HG03378 (cell line): ENCODE measurements around the gene ALPI.

Source experiments
- ATAC-seq: cut with Tn5 transposase; IDR thresholded peaks from one replicate; pipeline ENCODE4 v1.9.1; 2021; ENCODE audit warnings: mild to moderate bottlenecking, moderate library complexity; ENCODE audit not compliant: unreplicated experiment

Gene ALPI

DNA sequence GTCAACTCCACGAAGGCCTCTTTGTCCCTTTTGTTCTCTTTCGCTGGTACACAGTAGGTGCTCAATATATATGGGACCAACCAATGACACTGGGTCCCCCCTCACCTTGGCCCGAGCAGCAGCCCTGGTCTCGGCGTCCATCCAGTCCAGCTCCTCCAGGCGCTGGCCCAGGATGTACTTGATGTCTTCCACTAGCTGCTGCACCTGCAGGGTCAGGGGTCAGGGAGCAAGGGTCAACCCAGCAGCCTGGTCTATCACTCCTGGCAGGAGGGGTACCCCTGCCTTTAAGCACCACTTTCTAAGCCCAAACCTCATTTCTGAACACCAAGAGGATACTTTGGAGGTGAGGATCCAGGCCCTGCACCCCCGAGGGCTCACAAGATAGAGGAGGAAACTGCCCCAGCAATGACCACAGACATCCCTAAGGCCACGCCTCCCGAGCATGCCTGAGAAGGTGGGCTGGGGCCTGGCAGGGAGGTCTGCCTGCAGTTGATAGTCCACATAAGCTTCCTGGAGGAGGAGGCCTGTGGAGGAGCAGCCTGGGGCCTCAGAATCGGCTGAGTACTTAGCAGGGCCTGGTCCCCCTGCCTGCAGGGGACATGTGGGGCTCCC, 27.5 kb downstream of the ALPI start:
- no peak for ATAC-seq

DNA sequence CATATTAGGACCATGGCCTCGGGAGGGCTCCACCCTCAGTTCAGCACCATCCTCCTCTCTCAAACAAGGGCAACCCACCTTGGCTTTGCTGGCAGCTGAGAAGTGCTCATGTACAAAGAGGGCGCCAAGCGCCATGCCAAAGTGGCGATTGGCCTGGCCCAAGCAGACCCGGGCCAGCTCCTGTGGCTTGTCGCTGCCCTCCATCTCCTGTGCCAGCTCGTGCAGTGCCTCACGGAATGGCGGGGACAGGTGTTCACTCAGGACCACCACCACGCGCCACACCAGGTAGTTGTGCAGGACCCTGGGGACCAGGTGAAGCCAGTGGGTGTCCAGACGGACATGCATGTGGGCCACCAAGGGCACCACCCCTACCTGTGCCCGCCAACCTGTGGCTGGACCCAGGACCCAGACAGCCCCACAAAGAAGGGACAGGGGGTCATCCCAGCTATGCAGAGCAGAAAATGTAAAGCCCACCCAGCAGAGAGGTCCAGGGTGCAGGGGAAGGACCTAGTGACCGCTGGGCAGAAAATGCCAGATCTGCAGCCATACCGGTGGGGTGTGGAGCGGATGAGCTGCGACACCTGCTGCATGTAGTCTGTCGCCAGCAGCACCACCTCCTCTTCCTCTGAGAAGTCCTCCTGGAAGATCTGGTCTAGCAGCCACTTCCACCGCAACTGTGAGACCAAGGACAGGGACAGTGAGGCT, 28.1 kb downstream of the ALPI start:
- no peak for ATAC-seq

DNA sequence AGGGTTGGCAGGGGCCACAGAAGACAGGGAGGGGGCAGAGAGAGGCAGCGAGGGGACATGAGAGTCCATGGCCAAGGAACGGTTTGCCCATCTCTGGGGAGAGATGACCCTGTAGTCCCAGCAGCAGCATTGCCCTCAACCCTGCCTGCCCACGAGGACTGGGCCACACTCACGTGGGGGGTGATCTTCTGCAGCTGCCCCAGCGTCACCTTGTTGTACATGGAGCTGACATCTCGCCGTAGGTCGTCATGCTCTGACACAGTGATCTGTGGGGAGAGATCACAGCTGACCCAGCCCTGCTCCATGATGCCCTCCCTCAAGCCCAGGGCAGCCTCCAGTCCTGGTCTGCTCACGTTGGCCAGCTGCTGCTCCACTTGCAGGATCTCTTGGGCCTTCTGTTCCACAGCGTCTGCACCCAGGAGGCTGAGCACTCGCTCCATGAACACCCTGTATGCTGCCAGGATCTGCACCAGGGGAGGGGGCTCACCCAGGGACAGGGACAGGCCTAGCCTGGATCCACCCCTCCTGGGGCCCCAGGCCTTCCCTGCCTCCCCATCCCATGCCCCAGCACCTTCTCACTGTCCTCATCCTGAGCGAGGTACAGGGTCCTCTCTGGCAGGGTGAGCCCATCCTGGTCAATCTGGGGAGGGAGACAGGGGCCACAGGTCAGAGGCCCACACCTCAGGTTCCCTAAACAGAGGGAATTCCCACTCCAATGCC, 28.8 kb downstream of the ALPI start:
- ATAC-seq = no peak

DNA sequence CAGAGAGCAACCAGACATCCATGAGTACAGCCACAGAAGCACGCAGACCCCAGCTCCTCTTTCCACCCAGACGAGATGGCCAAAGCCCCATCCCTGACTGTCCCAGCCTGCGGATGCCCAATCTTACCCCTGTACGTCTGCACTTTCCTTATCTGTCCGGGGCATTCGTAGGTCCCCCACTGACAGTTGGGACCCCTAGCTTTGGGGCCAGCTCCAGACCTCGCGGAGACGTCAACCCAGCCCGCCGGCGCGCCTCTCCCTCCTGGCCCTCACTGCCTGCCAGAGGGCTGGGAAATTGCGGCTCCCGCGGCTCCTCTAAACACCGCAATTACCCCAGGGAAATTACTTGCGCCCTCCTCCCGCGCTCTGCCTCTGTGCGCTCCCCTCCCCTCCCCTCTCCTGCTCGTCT, 29.4 kb downstream of the ALPI start:
- no peak for ATAC-seq

DNA sequence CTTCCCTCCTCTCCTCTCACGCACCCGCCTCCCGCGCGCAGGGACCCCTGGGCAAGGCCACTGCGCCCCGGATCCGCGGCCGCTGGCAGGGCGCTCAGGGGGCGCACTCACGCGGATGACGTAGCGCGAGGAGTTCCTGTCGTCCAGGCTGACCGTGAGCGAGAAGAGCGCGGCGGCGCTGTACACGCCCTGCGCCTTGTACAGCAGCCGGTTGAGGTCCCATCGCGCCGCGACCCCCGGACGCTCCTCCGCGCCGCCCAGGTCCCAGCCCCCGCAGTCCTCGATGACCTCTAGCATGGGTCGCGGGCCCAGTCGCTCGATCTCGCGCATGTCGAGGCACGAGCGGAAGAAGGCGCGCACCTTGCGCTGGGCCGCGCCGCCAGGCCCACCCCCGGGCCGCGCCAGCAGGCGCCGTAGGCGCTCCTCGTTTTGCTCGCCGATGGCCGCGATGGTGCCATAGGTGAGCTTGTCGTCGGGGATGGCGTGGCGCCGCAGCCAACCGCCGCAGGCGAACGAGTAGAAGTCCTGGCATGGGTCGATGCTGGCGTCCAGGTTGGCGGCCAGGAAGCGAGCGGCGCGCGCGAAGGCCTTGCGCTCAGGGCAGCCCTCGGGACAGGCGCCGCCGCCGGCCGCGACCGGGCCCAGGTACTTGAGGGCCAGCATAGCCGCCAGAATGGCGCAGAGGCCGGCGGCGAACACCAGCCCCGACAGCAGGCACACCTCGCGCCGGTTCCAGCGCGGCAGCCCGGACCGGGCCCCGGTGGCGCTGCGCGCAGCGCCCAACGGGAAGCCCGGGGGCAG, 30.0 kb downstream of the ALPI start:
- no peak for ATAC-seq

DNA sequence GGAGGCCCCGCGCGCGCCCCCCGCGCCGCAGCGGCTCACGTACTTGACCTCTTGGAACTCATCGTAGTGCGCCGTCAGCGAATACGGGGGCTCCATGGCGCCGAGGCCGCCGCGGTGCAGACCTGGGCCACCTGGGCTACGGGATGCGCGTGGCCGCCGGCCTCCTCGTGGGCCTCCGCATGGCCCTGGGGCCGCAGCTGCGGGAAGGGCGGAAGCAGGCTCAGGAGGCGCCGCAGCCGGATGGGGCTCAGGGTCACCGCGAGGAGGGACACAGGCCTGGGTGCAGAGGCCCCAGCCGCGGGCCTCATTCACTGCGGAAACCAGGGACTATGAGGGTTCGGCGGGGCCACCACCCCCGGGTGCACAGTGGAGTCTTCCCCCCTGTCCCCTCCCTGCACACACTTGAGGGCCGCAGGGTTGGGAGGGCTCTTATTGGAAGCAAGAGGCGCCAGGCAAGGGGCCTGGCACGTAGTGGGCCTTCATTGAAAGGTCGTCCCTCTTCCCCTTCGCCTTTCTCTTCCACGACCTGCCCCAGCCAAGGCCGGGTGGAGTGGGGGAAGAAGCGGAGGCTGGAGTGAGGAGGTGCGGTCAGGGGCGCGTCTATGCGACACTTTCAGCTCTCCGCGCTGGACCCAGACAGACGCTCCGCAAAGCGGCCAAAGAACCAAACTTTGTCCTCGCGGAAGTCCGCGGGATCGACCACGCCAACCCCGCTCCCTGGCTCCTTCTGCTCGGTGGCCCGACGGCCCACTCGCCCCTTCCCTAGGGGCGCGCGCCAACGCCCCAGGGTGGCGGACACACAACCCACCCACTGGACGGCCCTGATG, 30.8 kb downstream of the ALPI start:
- ATAC-seq = no peak

DNA sequence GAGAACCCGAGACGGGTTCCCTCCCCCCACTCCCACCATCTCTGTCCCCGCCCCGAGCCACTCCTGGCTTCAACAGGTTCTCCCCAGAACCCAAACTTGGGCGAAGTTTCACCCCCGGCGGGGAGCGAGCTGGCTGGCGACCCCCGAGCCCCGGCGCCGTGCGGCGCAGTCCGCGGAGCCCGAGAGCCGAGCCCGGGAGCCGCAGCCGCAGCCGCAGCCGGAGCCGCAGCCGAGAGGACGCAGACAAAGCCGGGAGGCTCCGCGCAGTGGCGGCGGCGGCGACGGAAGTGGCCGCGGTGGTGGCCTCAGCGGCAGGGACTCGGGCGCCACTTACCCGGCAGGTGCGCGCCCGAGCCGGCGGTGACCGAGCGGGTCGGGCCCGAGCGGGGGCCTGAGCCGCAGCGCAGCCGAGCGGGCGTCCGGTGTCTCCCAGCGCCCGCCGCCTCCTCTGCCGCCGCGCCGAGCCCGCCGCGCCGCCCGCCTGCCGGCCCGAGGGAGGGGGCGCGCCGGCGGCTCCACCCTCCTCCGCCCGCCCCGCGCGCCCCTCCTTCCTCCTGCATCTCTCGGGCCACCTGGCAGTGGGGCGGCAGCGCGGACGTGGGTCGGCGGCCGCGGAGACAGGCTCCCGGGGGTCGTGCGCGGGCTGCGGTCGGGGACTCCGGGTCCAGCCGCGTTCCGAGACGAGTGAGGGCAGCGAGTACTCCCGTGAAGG, 31.6 kb downstream of the ALPI start, which contains the start of gene ECEL1:
TSS of gene ECEL1 (minus strand) at position 450 of the 712 bp plus-strand sequence. CDS start 1,181 bp downstream, outside the sequence.
- no peak for ATAC-seq

DNA sequence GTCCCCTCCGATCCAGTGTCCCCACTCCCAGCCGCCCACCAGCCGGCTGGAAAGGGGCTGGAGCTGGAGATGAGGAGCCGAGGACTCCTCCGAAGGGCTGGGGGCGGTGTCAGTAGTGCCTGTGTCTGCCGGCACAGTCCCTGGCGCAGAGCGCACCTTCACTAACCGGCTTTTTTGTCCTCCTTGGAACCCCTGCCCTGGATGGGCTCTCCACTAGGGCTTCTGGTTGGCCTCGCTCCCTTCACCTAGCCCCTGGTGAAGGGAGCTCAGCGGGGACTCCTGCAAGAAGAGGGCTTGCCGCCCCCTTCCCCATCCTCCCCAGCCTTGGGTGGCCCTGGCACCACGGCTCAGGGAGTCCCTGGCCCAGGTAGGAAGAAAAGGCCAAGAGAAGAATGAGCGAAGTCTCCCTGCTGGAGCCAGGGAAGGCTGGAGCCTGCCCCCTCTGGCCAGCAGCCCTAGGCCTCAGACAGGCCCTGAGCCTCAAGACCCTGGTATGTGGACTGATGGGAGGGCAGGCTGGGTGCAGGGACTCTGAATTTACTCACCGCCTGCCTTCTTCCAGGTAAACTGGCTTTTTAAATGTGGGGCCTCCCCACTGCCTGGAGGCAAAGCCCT, 32.3 kb downstream of the ALPI start:
- no peak for ATAC-seq

DNA sequence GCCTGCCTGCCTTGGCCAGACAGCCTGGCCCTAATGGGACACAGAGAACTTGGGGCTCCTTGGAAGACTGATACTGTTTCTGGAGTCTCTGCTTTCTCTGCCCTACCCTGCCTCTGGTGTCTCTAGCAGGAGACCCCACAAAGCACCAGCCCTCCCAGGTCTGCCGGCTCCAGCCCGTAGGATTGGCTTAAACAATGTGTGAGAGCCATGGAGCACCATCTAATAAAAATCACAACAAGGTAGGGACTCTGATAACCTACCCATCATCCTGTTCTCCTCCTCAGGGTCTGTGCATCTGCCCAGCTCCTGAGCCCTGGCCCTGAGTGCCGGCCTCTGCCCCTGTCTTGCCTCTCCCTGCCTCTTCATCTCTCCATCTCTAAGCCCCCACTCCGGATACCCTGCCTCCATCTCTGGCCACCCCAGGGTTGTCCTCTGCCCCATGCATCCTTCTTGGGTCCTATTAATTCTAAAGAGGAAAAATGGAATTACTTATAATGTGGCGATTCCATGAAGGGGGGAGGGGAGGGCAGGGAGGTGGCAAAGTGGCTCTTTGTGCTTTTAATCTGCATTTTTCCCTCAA, 32.9 kb downstream of the ALPI start:
- no peak for ATAC-seq

DNA sequence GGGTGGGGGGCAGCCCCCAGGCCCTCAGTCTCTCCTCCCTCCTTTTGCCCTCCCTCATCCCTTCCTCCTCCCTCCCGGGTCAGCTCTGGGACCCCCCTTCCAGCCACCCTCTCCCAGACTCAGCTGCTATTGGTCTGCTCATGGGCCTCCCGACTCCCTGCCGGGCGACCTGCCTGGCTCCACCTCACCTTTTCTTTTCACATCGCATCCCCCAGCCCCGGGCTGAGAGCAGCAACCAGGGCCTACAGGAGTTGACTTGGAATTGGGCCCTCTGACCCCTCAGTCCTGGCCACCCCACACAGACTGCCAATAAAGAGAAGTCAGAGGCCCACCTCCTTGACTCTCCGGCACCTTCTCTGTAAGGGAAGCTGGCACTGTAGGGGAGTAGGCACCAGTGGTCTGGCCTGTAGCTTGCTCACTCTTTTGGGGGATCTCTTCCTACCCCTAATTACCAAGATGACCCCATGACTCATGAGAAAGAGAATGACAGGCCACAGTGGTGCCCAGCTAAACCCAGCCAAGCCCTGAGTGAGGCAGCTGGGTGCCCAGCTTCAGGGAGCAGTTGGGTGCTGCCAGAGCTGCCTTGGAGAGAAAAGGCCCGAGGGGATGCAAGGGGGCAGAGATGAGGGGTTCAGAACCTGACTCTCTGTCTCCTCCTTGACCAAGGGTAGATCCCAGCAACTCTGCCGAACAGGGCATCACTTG, 33.7 kb downstream of the ALPI start:
- no peak for ATAC-seq

DNA sequence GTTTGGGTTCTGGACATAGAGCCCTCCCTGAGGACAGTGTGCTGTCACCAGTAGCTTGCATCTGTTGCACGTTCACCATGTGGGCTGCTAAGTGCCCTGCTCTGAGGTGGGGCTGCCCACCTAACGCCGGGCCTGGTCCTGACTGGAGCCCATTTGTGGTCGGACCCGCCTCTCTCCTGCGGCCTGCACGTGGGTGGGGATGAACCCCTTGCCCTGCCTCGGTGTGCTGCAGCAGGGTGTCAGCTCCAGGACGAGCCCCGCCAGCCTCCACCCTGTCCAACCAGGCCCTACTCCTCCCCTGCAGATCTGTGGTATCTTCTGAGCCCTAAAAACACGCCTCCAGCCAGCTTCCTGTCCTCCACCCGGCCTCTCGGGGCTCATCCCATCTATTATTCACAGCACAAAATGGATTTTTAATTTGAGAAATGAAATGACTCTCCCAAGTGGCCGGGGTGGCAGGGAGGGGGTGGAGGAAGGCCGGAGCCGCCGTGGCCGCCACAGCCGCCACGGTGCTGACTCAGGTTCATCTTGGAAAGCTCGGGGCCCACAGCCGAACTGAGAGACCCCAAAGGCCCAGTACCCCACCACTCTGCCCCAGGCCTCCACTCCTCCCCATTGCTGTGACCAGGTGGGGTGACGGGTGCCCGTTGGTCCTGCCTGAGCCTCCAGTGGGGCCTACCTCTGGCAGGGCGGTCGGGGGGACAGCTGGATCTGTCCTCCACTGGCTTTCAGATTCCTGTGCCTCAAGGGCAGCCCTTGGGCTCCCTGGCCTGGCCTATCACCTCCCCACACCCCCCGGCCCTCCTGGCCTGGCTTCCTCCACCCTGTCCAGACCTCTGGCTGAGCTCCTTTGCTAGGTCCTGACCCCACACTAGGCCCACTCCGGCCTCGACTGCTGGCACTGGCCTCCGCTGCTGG, 34.5 kb downstream of the ALPI start:
- no peak for ATAC-seq

DNA sequence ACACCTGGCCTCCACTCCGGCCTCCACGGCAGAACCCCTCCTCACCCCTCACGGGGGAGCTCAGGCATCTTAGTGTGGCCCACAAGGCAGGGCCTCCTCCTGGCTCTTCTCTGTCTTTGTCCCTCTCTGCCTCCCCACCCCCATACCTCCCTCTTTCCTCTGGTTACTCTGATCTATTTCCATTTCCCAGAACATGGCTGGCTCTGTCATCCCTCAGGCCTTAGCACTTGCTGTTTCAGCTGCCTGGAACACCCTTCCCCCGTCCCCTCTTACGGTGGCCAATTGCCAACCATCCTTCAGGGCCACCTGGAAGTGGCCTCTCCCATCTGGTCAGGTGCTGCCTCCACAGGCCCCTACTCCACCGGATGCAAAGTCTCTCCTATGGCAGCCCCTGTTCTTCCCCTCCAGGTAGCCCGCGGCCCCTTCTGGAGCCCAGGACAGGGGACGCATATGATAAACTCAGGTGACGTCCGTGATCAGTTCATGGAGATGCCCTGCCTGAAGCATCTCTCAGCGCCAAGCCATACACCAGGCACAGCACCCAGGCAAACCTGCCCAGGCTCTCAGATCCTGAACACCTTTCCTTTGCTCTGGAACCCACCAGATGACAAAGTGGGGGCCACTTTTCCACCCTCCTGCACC, 35.3 kb downstream of the ALPI start:
- ATAC-seq = no peak

DNA sequence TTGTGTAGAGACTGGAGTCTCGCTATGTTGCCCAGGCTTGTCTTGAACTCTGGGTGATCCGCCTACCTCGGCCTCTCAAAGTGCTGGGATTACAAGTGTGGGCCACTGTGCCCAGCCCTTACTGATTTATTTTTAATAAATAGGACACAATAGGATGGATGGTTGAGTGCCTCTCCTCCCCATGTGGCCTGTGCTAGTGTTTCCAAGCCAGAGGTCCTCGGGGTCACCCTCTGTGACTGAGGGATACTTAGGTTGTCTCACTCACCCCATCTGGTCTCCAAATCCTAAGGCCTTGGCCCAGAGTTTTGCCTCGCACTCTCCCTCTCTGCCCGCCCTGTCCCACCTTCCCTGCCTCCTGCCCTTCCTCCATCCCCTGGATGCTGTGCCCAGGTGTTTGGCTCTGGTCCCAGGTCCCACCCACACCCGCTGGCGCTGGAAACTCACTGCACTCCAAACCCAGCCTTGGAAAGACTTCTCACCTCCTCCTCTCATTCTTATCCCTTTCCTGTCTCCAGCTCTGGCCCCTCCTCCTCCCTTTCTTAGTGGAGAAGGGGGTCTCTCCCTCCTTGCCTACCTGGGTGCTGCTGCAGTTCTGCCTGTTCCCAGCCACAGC, 36.4 kb downstream of the ALPI start:
- no peak for ATAC-seq

DNA sequence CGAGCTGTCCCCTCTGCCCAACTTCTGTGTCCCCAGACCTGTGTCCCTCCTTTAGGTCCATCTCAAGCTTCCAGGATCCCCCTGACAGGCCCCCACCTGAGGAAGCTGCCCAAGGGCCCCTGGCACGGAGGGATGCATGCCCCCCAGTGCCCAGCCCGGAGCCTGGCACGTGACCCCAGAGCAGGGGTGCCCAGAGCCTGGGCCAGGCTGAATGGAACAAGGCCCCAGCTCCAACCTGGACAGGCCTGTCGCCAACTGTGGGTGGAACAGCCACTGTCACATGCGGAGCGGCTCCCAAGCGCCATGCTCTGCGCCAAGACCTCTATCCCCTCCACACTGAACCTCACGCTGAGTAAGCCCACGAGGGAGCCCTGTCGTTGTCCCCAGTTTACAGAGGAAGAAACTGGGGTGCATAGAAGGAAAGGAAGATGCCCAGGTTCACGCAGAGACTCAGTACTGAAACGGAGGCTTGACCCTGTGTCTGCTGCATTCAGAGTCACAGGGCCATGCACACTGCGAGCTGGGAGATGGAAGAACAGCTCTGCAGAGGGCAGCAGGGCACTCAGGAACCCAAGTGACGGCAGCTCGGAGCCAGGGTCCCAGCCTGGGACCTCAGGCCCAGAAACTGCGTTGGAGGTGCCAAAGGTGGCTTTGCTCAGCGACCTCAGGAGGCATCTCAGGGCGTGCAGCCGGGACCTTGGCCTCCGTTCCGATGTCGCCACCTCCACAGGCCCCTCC, 37.2 kb downstream of the ALPI start:
- ATAC-seq = no peak

DNA sequence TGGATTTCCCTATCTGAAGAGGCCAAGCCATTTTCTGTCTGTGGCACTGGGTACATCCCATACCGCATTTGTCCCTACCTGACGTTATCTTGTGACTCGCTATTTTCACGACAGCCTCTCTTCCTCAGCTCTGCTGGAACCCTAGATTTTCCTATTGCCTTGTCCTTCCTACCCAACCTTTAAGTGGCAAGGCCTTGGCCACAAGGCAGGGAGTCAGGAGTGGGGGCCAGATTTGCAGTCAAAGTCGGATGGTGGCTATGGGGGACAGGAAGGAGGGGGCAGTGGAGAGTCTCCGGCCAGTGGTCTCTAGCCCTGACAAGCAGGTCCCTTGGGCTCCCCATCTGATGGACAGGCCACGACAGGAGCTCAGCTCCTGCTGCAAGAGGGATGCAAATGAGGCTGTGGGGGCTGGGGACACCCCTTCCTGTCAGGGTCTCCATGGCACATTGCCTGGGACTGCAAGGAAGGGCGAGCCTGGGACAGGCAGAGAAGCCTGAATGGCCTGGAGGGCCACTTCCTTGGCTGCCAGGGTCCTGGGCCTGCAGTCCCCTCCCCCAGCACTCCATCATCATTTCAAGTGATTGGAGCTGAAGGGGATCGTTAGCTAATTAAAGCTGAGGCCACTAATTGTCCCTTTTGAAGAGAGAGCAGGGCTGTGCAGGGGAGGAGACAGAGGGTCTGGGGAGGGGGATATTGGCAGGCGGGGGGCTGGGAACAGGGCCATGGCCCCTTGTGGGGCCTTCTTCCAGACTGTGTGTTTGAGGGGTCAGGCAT, 37.9 kb downstream of the ALPI start:
- no peak for ATAC-seq
